Osteoblast (primary cell): ENCODE data around the gene RAB4A. TPM values are rescaled to one million over a fixed set of nuclear protein-coding genes. Genes with fewer than 3 reads are reported as not detected.

Experiments
- DNase-seq: peaks from one replicate; pipeline ENCODE4 v3.0.0; 2011; ENCODE audit warnings: low spot score, mixed read lengths; ENCODE audit not compliant: insufficient read length; ENCODE audit errors: missing footprints
- H2AFZ ChIP-seq: 2 replicates; pipeline ENCODE4 v1.6.0; 2011; ENCODE audit warnings: mild to moderate bottlenecking, low read length
- H3K27ac ChIP-seq: 2 replicates; pipeline ENCODE4 v1.5.1; 2011; ENCODE audit warnings: mild to moderate bottlenecking, low read depth, low read length, moderate library complexity
- H3K27me3 ChIP-seq: 2 replicates; pipeline ENCODE4 v1.6.0; 2012; ENCODE audit warnings: mild to moderate bottlenecking, control low read depth, inconsistent platforms, low read length, moderate library complexity; ENCODE audit not compliant: insufficient read depth
- H3K36me3 ChIP-seq: 2 replicates; pipeline ENCODE4 v1.5.1; 2011; ENCODE audit warnings: mild to moderate bottlenecking, low read length, control low read depth, moderate library complexity; ENCODE audit not compliant: insufficient read depth
- H3K4me1 ChIP-seq: 2 replicates; pipeline ENCODE4 v1.5.1; 2011; ENCODE audit warnings: mild to moderate bottlenecking, low read length, control low read depth, moderate library complexity; ENCODE audit not compliant: insufficient read depth
- H3K4me2 ChIP-seq: 2 replicates; pipeline ENCODE4 v1.6.0; 2011; ENCODE audit warnings: mild to moderate bottlenecking, low read length; ENCODE audit not compliant: insufficient read depth
- H3K4me3 ChIP-seq: fragments of 200-600 bp; sonication (generic); 3 replicates; pipeline ENCODE4 v1.5.1; 2012; ENCODE audit warnings: mild to moderate bottlenecking, low read length, inconsistent platforms; ENCODE audit not compliant: insufficient read depth
- H3K79me2 ChIP-seq: 2 replicates; pipeline ENCODE4 v1.6.0; 2012; ENCODE audit warnings: mild to moderate bottlenecking, low read length, control low read depth, inconsistent platforms; ENCODE audit not compliant: insufficient read depth
- H3K9me3 ChIP-seq: 2 replicates; pipeline ENCODE4 v1.5.1; 2011; ENCODE audit warnings: low read depth, low read length, control low read depth
- H4K20me1 ChIP-seq: 2 replicates; pipeline ENCODE4 v1.6.0; 2012; ENCODE audit warnings: mild to moderate bottlenecking, low read length, control low read depth; ENCODE audit not compliant: insufficient read depth
- CTCF ChIP-seq: IDR thresholded peaks from 2 replicates; pipeline ENCODE4 v1.5.1; 2011; ENCODE audit warnings: mild to moderate bottlenecking, low read depth, low read length, moderate library complexity; ENCODE audit errors: extremely low read depth
- total RNA-seq: library from RNA; depleted of rRNA; stranded (reverse); fragments of >200 nt; gene quantifications from 2 replicates; pipeline ENCODE4 v1.2.3, GENCODE V29; 2012

RAB4A gene
- total RNA-seq, 1 donor = 19.9 TPM

GRCh38 chr1:229271448-229272159, 693 bp downstream of the RAB4A start:
- Histone ChIP-seq H3K4me1 (peaks cover 28% of the 10 kb centered on the region), H2AFZ (peak overlapping the region; percentile 81), H3K4me2 (peak overlapping the region; percentile 95), H3K9me3 (no peaks in the 10 kb centered on the region), H3K79me2 (peaks cover 48% of the 10 kb centered on the region), H3K4me3 (peak overlapping the region; percentile 81), H4K20me1 (peaks cover 36% of the 10 kb centered on the region), H3K27ac (peak overlapping the region; percentile 20), H3K36me3 (no peaks in the 10 kb centered on the region), H3K27me3 (no peaks in the 10 kb centered on the region)
- TF ChIP-seq CTCF = no peak
- peak; percentile 87 for DNase-seq

- Histone ChIP-seq H2AFZ (peak overlapping the region; percentile 81), H3K79me2 (peaks cover 55% of the 10 kb centered on the region), H3K27ac (peak overlapping the region; percentile 20), H3K36me3 (no peaks in the 10 kb centered on the region), H3K4me2 (peak overlapping the region; percentile 95), H3K4me3 (peak overlapping the region; percentile 81), H3K4me1 (peaks cover 28% of the 10 kb centered on the region), H4K20me1 (peaks cover 44% of the 10 kb centered on the region), H3K9me3 (no peaks in the 10 kb centered on the region), H3K27me3 (no peaks in the 10 kb centered on the region)
- TF ChIP-seq CTCF = no peak
- DNase-seq = no peak
Measured at GRCh38 chr1:229272164-229273158, 1.6 kb downstream of the RAB4A start.

- H3K79me2 ChIP-seq = peaks cover 67% of the 10 kb centered on the region
- no peak for DNase-seq
- H3K36me3 ChIP-seq = no peaks in the 10 kb centered on the region
- no peaks in the 10 kb centered on the region for H3K9me3 ChIP-seq
- TF ChIP-seq CTCF = no peak
- H2AFZ ChIP-seq = no peak overlapping the region
- H3K27ac ChIP-seq = no peak overlapping the region
- H4K20me1 ChIP-seq = peaks cover 53% of the 10 kb centered on the region
- peaks cover 28% of the 10 kb centered on the region for H3K4me1 ChIP-seq
- H3K4me3 ChIP-seq = no peak overlapping the region
- H3K4me2 ChIP-seq = peak overlapping the region; percentile 20
- no peaks in the 10 kb centered on the region for H3K27me3 ChIP-seq
Measured at GRCh38 chr1:229273507-229274232, 2.8 kb downstream of the RAB4A start.
